K562 (cell line): Measurements from ENCODE around the gene NRM. TPM values are rescaled to one million over a fixed set of nuclear protein-coding genes. Genes with fewer than 3 reads are reported as not detected.

Experiments
- AFF1 ChIP-seq, 2 experiments: fragments of 450-650 bp; IDR thresholded peaks; 2 replicates each; pipeline ENCODE4 v1.6.1; 2018; ENCODE audit warnings: mild to moderate bottlenecking in 2 of 2, low read depth in 1 of 2; ENCODE audit not compliant: partially characterized antibody in 2 of 2
- E2F6 ChIP-seq, 2 experiments: IDR thresholded peaks; 2 replicates each; pipeline ENCODE4 v1.6.1; 2011; ENCODE audit warnings: borderline replicate concordance in 1 of 2, control low read depth in 1 of 2, low read depth in 1 of 2, low read length in 1 of 2, mild to moderate bottlenecking in 1 of 2, mixed read lengths in 1 of 2, moderate library complexity in 1 of 2; ENCODE audit not compliant: insufficient read depth in 1 of 2, insufficient read length in 1 of 2, poor library complexity in 1 of 2, severe bottlenecking in 1 of 2; ENCODE audit errors: extremely low read depth in 1 of 2
- FOXJ3 ChIP-seq: sonication (generic); formaldehyde crosslinking; IDR thresholded peaks from 2 replicates; pipeline ENCODE4 v1.4.0; 2020; ENCODE audit warnings: mild to moderate bottlenecking, missing genetic modification reagents
- HNRNPH1 ChIP-seq: fragments of 200-400 bp; formaldehyde crosslinking; optimal IDR thresholded peaks from 2 replicates; pipeline ENCODE3; 2017; ENCODE audit warnings: low read depth, mild to moderate bottlenecking, low read length, moderate library complexity
- HNRNPUL1 ChIP-seq: fragments of 200-400 bp; formaldehyde crosslinking; IDR thresholded peaks from 2 replicates; pipeline ENCODE4 v1.6.1; 2017; ENCODE audit warnings: low read length
- KDM2B ChIP-seq: fragments of 250-450 bp; sonication (Bioruptor Pico); IDR thresholded peaks from 2 replicates; pipeline ENCODE4 v1.8.0; 2021; ENCODE audit warnings: mild to moderate bottlenecking, moderate library complexity
- KLF1 ChIP-seq: fragments of 450-650 bp; IDR thresholded peaks from 2 replicates; pipeline ENCODE4 v1.6.1; 2016; ENCODE audit warnings: missing genetic modification characterization, missing compliant biosample characterization
- LARP7 ChIP-seq: fragments of 450-650 bp; IDR thresholded peaks from 2 replicates; pipeline ENCODE4 v1.6.1; 2016
- NFYB ChIP-seq: IDR thresholded peaks from 2 replicates; pipeline ENCODE4 v1.6.1; 2011; ENCODE audit warnings: mild to moderate bottlenecking, moderate library complexity; ENCODE audit not compliant: insufficient read length; ENCODE audit errors: extremely low read depth
- NR3C1 ChIP-seq: sonication (generic); formaldehyde crosslinking; IDR thresholded peaks from 2 replicates; pipeline ENCODE4 v1.8.1; 2022; ENCODE audit warnings: missing genetic modification reagents
- PBX2 ChIP-seq, 2 experiments: IDR thresholded peaks in 1 of 2; conservative IDR thresholded peaks in 1 of 2; 2 replicates each; pipeline ENCODE4 v1.6.1; 2016; ENCODE audit warnings: low read depth in 2 of 2, mild to moderate bottlenecking in 1 of 2, missing compliant biosample characterization in 1 of 2, missing genetic modification characterization in 1 of 2, moderate library complexity in 1 of 2
- SMARCA4 ChIP-seq: fragments of 450-650 bp; IDR thresholded peaks from 2 replicates; pipeline ENCODE4 v1.6.1; 2016
- SPI1 ChIP-seq: IDR thresholded peaks from 2 replicates; pipeline ENCODE4 v1.6.1; 2011; ENCODE audit warnings: low read depth, low read length, control low read depth, borderline replicate concordance
- TOE1 ChIP-seq, 2 experiments: fragments of 450-650 bp in 1 of 2; sonication (generic) in 1 of 2; formaldehyde crosslinking in 1 of 2; IDR thresholded peaks; 2 replicates each; pipeline versions ENCODE4 v1.7.1 to v1.8.0; 2016 to 2022; ENCODE audit warnings: borderline replicate concordance in 2 of 2, mild to moderate bottlenecking in 2 of 2, antibody characterized with exemption in 1 of 2, inconsistent platforms in 1 of 2, low read depth in 1 of 2, missing genetic modification reagents in 1 of 2, moderate library complexity in 1 of 2
- ZNF133 ChIP-seq: fragments of 250-450 bp; sonication (Bioruptor Pico); IDR thresholded peaks from 2 replicates; pipeline ENCODE4 v1.4.0; 2020; ENCODE audit warnings: mild to moderate bottlenecking
- polyA plus RNA-seq, 8 experiments: library from polyadenylated mRNA; depleted of rRNA in 4 of 8; stranded (reverse) in 5 of 8; unstranded in 3 of 8; fragments of >200 nt; fragmentation: Nextera tagmentation in 2 of 8; fragmentation: Illumina TruSeq in 1 of 8; extraction: Ambion mirVana in 2 of 8; extraction: Trizol in 1 of 8; gene quantifications; 2 replicates each; pipeline versions ENCODE4 v1.2.1 to v1.2.3, GENCODE V29; 2011 to 2014; ENCODE audit warnings: inconsistent platforms in 1 of 8, missing spikeins in 1 of 8
- total RNA-seq, 7 experiments: library from RNA; depleted of rRNA in 6 of 7; stranded (reverse); fragments of >200 nt in 6 of 7; fragmentation: Illumina TruSeq in 2 of 7; extraction: Trizol in 2 of 7; gene quantifications; 2 replicates each; pipeline versions ENCODE4 v1.2.1 to v1.2.3, GENCODE V29; 2011 to 2021; ENCODE audit warnings: low replicate concordance in 1 of 7
- TF ChIP-seq, protein P1 (sequence below), 2 experiments: fragments of 150-350 bp in 1 of 2; IDR thresholded peaks; 2 replicates each; pipeline ENCODE4 v1.6.1; 2012 to 2016; ENCODE audit warnings: low read depth in 2 of 2, low read length in 2 of 2, mild to moderate bottlenecking in 1 of 2, moderate library complexity in 1 of 2

Gene NRM
- total and polyA plus RNA-seq, 9 of the 15 experiments (the other 6 are each of a cell fraction or from before 2014, with no cell fraction given) = 9.7 to 58.2 (median 18.1) TPM

- no peak for TF ChIP-seq NR3C1 (CRISPR knock-in tag)
- TF ChIP-seq HNRNPUL1 = no peak
- TF ChIP-seq SPI1 = no peak
- no peak for TF ChIP-seq SMARCA4
- TF ChIP-seq PBX2 (CRISPR knock-in tag; IDR thresholded peaks at IDR 0.05; ENCODE audit: low read depth) = no peak
- TF ChIP-seq PBX2 (tag; conservative IDR thresholded peaks at IDR 0.05; ENCODE audit: low read depth) = no peak
- 0 out of 2 replicates have a peak, but pooled peaks have one; percentile 10 for TF ChIP-seq TOE1 (IDR thresholded peaks at IDR 0.05; ENCODE audit: borderline replicate concordance)
- TF ChIP-seq TOE1 (CRISPR knock-in tag; IDR thresholded peaks at IDR 0.05; ENCODE audit: borderline replicate concordance, low read depth) = no peak
- no peak for TF ChIP-seq KLF1 (tag)
- TF ChIP-seq LARP7 = peak; percentile 74; the same call in 1 of the 2 replicates
- no peak for TF ChIP-seq KDM2B (CRISPR knock-in tag)
- TF ChIP-seq ZNF133 (CRISPR knock-in tag) = no peak
- TF ChIP-seq FOXJ3 (CRISPR knock-in tag) = no peak
- TF ChIP-seq NFYB = no peak
- TF ChIP-seq, protein P1, sequence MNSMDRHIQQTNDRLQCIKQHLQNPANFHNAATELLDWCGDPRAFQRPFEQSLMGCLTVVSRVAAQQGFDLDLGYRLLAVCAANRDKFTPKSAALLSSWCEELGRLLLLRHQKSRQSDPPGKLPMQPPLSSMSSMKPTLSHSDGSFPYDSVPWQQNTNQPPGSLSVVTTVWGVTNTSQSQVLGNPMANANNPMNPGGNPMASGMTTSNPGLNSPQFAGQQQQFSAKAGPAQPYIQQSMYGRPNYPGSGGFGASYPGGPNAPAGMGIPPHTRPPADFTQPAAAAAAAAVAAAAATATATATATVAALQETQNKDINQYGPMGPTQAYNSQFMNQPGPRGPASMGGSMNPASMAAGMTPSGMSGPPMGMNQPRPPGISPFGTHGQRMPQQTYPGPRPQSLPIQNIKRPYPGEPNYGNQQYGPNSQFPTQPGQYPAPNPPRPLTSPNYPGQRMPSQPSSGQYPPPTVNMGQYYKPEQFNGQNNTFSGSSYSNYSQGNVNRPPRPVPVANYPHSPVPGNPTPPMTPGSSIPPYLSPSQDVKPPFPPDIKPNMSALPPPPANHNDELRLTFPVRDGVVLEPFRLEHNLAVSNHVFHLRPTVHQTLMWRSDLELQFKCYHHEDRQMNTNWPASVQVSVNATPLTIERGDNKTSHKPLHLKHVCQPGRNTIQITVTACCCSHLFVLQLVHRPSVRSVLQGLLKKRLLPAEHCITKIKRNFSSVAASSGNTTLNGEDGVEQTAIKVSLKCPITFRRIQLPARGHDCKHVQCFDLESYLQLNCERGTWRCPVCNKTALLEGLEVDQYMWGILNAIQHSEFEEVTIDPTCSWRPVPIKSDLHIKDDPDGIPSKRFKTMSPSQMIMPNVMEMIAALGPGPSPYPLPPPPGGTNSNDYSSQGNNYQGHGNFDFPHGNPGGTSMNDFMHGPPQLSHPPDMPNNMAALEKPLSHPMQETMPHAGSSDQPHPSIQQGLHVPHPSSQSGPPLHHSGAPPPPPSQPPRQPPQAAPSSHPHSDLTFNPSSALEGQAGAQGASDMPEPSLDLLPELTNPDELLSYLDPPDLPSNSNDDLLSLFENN (IDR thresholded peaks at IDR 0.05; ENCODE audit: low read depth in 2 of 2, low read length in 2 of 2) = no peak
- no peak for TF ChIP-seq AFF1 (IDR thresholded peaks at IDR 0.05; ENCODE audit: low read depth in 1 of 2, partially characterized antibody in 2 of 2)
- no peak for TF ChIP-seq HNRNPH1
- TF ChIP-seq E2F6 (IDR thresholded peaks at IDR 0.05; ENCODE audit: borderline replicate concordance in 1 of 2, extremely low read depth in 1 of 2, insufficient read depth in 1 of 2, insufficient read length in 1 of 2, low read depth in 1 of 2, low read length in 1 of 2, poor library complexity in 1 of 2, severe bottlenecking in 1 of 2) = no peak
These were observed 26.0 kb upstream of the NRM start (continued) for GRCh38 chr6:30716879-30717128.
